ENCODE data around the gene ITM2C. TPM values are rescaled to one million over a fixed set of nuclear protein-coding genes. Genes with fewer than 3 reads are reported as not detected.

The ITM2C gene
- total RNA-seq, 2 experiments from 2014 or later: 25.4 to 26.8 TPM

DNA sequence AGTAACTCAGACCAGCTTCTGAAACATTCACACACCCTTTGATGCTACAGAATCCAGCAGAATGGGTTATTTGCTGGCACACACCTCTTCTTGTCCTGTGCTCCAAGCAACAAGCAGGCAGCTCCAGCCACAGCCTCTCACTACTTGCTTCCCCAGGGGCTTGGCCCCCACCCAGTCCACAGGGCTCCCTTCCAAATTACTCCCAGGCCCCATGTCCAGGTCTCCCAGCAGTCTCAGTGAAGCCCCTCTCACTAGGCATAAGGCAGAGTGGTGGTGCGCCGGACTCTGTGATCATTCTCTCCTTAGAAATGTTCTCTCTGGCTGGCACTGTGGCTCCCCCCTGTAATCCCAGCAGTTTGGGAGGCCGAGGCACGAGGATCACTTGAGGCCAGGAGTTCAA is 25.9 kb downstream of the ITM2C start:
- peaks cover 13% of the 10 kb centered on the region for H3K4me1 Mint-ChIP-seq
- H3K9me3 Mint-ChIP-seq: no peaks in the 10 kb centered on the region
- no peaks in the 10 kb centered on the region for H3K36me3 Mint-ChIP-seq (ENCODE audit: low read depth)
- ChIA-PET POLR2A (no interaction called here), CTCF (interaction anchor here (0.9 to 1.1 kb wide), 2 partner anchors 43 to 66 kb away, joined by 3 read pairs; no protein-coding TSS in a partner anchor)
- H3K27ac Mint-ChIP-seq: no peak overlapping the region
- H3K4me3 Mint-ChIP-seq: no peak overlapping the region
- DNase-seq: no peak
- H3K27me3 Mint-ChIP-seq: peaks cover 25% of the 10 kb centered on the region

DNA sequence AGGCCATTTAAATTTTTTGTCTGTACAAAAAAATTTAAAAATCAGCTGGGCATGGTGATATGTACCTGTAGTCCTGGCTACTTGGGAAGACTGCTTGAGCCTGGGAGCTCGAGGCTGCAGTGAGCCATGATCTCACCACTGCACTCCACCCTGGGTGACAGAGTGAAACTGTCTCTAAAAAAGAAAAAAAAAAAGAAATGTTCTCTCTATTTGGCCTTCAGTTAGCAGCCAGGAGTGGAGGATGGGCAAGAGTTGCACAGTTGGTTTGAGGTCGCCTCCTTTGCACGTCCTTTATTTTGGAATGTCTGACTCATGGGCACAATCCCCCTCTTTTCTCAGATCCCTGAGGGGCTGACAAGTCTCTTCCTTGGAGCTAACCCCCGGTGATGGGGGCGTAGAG is 26.3 kb downstream of the ITM2C start:
- Mint-ChIP-seq H3K4me3 (no peak overlapping the region), H3K27ac (no peak overlapping the region)

DNA sequence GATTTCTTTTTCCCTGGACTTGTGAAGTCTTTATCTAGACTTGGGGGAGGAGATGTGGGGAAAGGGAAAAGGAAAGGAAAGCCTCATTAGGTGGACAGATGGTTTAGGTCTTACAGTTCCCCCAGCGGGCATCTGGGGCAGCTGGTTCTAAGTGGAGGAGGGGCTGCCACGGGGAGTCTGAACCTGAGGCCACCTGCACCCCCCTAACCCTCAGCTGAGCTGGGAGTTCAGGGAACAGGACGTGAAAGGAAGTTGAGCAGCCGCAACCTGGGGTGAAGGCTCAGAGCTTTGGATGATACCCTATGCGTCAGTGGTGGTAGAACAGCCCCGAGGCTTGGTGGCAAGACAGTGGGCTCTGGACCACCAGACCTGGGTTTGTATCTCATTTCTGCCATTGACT is 26.8 kb downstream of the ITM2C start:
- no peaks in the 10 kb centered on the region for H3K9me3 Mint-ChIP-seq
- H3K27me3 Mint-ChIP-seq: peaks cover 26% of the 10 kb centered on the region
- DNase-seq: no peak
- H3K4me3 Mint-ChIP-seq: no peak overlapping the region
- no peaks in the 10 kb centered on the region for H3K36me3 Mint-ChIP-seq (ENCODE audit: low read depth)
- CTCF ChIA-PET: interaction anchor here (0.7 to 1.7 kb wide), 6 partner anchors 11 to 96 kb away, joined by 3 to 7 read pairs (median 3); no protein-coding TSS in a partner anchor
- POLR2A ChIA-PET: interaction anchor here (0.9 to 1.0 kb wide), 2 partner anchors 14 to 25 kb away, joined by 3 read pairs; no protein-coding TSS in a partner anchor
- H3K27ac Mint-ChIP-seq: no peak overlapping the region
- peaks cover 13% of the 10 kb centered on the region for H3K4me1 Mint-ChIP-seq

More for the DNA sequence above, 26.3 kb downstream of the ITM2C start:
- Mint-ChIP-seq H3K36me3 (ENCODE audit: low read depth) (no peaks in the 10 kb centered on the region), H3K4me1 (peaks cover 13% of the 10 kb centered on the region), H3K9me3 (no peaks in the 10 kb centered on the region), H3K27me3 (peaks cover 25% of the 10 kb centered on the region)
- POLR2A ChIA-PET: interaction anchor here (0.9 kb wide), 1 partner anchor 24 kb away, joined by 3 read pairs; no protein-coding TSS in a partner anchor
- CTCF ChIA-PET: interaction anchor here (0.7 to 1.6 kb wide), 5 partner anchors 21 to 97 kb away, joined by 3 to 4 read pairs (median 3); no protein-coding TSS in a partner anchor
- no peak for DNase-seq

DNA sequence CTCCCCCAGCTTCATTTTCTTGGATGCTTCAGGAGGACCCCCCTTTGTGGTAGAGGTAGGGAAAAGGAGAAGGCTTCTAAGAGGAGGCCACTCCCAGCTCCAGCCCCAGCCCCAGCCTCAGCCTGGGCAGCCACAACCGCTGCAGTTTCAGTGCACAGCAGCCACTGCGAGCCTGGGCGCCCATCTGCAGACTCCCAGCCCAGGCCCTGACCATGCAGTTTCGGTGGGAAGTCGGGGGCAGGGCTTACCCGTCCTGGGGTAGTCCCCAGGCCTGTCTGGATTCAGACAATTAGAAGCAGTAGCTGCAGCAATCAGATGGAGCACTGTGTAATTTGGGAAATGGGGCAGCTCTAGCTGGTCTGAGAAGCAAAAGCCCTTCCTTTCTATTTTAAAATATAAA is 28.6 kb downstream of the ITM2C start:
- DNase-seq: no peak
- H3K27me3 Mint-ChIP-seq: peaks cover 37% of the 10 kb centered on the region
- POLR2A ChIA-PET: interaction anchor here (1.0 to 1.1 kb wide), 2 partner anchors 70 to 94 kb away, joined by 3 read pairs; no protein-coding TSS in a partner anchor
- no peak overlapping the region for H3K27ac Mint-ChIP-seq
- H3K4me1 Mint-ChIP-seq: peaks cover 13% of the 10 kb centered on the region
- H3K4me3 Mint-ChIP-seq: no peak overlapping the region
- H3K9me3 Mint-ChIP-seq: no peaks in the 10 kb centered on the region
- no peaks in the 10 kb centered on the region for H3K36me3 Mint-ChIP-seq (ENCODE audit: low read depth)
- CTCF ChIA-PET: interaction anchor here (1.7 kb wide), 1 partner anchor 9 kb away, joined by 7 read pairs; no protein-coding TSS in a partner anchor

DNA sequence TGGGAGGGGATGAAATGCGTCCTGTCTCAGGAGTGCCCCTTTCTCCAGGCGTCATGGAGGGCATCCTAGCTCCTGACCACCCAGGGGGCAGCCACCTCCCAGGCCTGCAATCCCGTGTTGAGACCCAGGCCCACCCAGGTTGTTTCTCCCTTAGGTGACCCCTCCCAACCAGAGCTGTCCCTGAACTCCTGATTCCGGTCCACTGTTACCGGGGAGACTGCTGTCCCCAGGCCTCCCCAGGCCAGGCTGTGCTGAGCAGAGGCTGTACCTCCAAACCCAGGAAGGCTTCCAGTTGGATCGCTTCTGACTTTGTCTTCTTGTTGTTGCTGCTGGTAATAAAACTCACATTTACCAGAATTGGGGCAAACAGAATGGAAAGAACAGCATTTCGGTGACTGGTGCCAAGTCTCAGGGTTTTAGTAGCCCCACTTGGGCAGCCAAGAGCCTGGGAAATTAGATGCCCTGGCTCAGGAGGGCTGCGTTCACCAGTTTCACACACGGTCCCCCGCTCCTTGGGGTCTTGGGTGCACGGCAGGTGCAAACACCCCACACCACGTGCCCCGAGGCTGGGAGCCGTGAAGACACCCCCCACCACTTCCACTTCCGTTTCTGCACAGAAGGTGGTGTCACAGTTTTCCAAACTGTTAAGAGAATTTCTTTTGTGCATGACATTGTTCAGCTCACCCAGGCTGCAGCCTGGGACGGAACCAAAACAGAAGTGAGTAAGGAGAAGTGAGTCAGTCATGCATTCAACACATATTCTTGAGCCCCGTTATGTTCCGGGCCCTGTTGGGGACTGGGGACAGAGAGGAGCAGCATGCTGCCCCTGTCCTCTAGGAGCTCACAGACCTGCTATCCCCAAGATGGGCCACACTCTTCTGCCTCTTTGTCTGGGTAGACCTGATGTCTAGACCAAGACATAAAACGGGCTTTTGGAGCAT is 29.4 kb downstream of the ITM2C start:
- Mint-ChIP-seq H3K27me3 (peaks cover 35% of the 10 kb centered on the region), H3K4me3 (no peak overlapping the region), H3K27ac (no peak overlapping the region), H3K36me3 (ENCODE audit: low read depth) (no peaks in the 10 kb centered on the region), H3K4me1 (peaks cover 13% of the 10 kb centered on the region), H3K9me3 (no peaks in the 10 kb centered on the region)
- DNase-seq: no peak
- ChIA-PET POLR2A (interaction anchor here (1.1 kb wide), 1 partner anchor 94 kb away, joined by 3 read pairs; no protein-coding TSS in a partner anchor), CTCF (no interaction called here)

DNA sequence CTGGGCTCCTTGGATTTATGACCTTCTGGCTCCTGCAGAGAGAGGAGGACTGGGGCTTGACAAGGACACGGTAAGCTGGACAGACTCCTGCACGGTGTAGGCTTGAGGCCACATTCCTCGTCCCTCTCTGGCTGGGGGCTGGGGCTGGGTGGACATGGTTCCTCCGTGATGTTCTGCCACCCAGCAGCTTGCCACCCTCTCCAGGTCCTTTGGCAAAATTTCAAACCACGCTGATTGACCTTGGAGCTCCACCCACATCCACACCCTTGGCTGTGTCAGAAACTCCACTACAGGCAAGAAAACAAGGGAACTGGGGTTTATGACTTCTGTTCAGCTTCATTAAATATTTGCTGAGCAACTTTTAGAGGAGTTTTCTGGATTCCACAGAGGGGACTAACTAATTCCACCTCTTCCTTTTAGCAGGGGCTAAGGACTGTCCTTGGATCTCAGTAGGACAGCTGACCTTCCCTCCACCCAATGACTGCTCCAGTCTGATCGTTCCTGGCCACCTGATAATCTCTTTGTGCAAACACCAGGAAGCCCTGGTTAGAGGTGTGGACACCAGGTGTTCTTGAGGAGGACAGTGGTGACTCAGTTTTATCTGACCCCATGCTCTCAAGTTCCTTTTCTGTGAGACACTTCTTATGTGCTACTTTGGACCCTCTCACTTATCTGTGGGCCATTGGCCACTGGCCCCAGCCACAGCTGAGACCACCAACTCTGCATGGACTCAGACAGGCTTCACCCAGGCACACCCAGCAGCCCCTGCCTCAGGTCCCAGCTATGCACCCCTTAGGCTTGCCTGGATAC is 31.0 kb downstream of the ITM2C start:
- H3K4me1 Mint-ChIP-seq: peaks cover 24% of the 10 kb centered on the region
- CTCF ChIA-PET: interaction anchor here (11.5 kb wide), 1 partner anchor 89 kb away, joined by 230 read pairs; no protein-coding TSS in a partner anchor
- H3K4me3 Mint-ChIP-seq: no peak overlapping the region

DNA sequence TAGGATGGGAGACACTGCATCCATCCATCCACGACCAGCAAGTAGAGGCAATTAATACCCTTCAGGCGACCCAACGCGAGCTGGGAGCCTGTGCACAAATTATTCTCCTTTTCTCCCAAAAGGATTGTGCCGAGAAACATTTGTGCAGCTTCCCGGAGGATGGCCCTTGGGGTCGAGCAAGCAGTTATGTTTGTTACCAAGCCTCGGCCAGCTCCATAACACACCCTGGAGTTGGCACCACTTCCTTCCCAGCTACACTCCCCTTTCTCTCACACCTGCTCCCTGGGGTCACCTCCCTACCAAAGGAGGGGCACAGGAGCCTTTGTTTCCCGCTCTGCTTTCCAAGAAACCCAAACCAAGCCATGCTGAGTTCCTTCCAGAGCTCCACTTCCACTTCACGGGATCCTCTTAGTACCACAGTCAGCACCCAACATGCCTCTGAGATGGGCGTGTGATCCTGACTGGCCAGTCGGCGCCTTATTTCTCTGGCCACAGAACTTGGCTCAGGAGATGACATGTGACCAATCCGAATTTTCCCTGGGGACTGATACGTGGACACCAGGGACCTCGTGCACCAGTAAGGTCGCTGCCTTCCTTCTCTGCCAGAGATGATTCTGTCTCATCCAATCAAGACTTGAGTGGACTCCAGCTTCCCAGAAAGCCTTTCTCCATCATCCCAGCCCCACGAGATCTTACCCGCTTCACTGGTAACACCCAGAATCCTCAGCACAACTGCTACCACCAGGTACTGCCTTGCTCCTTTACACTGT is 31.8 kb downstream of the ITM2C start:
- CTCF ChIA-PET: interaction anchor here (1.8 to 11.5 kb wide), 2 partner anchors 72 to 88 kb away, joined by 8 to 230 read pairs; no protein-coding TSS in a partner anchor
- Mint-ChIP-seq H3K4me3 (no peak overlapping the region), H3K27me3 (peaks cover 38% of the 10 kb centered on the region), H3K27ac (no peak overlapping the region), H3K9me3 (no peaks in the 10 kb centered on the region), H3K4me1 (peaks cover 24% of the 10 kb centered on the region), H3K36me3 (ENCODE audit: low read depth) (no peaks in the 10 kb centered on the region)
- POLR2A ChIA-PET: interaction anchor here (1.5 to 1.6 kb wide), 2 partner anchors 12 to 88 kb away, joined by 4 to 5 read pairs; no protein-coding TSS in a partner anchor
- peak; percentile 12 for DNase-seq

More for the DNA sequence above, 31.0 kb downstream of the ITM2C start:
- no peak for DNase-seq
- peaks cover 37% of the 10 kb centered on the region for H3K27me3 Mint-ChIP-seq
- no peaks in the 10 kb centered on the region for H3K36me3 Mint-ChIP-seq (ENCODE audit: low read depth)
- H3K9me3 Mint-ChIP-seq: no peaks in the 10 kb centered on the region
- no peak overlapping the region for H3K27ac Mint-ChIP-seq
- POLR2A ChIA-PET: interaction anchor here (1.6 kb wide), 1 partner anchor 89 kb away, joined by 5 read pairs; no protein-coding TSS in a partner anchor

DNA sequence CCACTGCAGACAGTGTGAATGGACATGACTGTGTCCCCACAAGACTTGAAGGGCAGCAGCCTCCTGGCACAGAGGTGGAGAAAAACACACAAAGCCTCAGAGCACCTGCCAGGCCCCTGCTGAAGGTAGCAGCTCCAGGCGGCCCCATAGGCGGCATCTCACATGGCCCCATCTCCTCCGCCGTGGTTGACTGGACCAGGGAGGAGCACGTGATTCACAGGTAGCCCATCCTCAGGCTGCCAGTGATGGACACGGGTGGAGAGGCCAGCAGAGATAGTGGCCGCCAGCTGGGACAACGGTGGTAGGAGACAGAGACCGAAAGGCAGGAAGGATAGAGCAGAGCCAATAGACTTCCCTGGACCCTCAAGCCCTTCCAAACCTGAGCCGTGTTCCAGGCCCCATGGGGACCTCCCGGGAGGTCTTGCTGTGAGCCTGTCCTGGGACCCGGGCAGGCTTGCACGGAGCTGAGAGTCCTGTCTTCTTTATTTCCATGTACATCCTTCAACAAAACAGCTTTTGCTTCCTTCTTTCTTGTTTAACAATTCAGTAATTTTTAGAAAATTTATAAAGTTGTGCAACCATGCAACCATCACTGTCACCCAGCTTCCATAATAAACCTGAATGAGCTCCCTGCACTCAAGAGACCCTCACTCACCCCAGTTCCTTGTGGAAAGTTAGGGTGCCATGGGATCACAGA is 33.4 kb downstream of the ITM2C start:
- POLR2A ChIA-PET: interaction anchor here (1.2 kb wide), 1 partner anchor 27 kb away, joined by 4 read pairs; no protein-coding TSS in a partner anchor
- peaks cover 31% of the 10 kb centered on the region for H3K4me1 Mint-ChIP-seq

DNA sequence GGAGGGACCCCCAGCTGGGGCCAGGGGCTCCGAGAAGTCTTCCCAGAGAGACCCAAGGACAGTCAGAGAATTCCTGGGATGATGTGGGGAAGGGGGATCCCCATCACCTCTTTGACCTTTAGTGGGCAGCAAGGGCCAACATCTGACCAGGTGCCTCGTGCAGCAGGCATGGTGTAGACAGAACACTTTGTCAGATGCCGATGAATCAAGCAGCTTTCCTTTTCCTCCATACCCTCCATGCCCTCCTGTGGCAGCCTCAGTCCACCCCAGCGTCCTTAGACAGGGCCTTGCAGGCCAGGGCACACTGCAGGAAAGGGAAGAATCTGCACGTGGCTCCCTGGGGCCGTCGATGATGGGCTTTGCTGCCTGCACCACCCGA is 34.0 kb downstream of the ITM2C start:
- POLR2A ChIA-PET: interaction anchor here (1.2 kb wide), 1 partner anchor 27 kb away, joined by 4 read pairs; no protein-coding TSS in a partner anchor
- peaks cover 29% of the 10 kb centered on the region for H3K4me1 Mint-ChIP-seq
- H3K27me3 Mint-ChIP-seq: peaks cover 33% of the 10 kb centered on the region

More for the DNA sequence above, 33.4 kb downstream of the ITM2C start:
- Mint-ChIP-seq H3K9me3 (no peaks in the 10 kb centered on the region), H3K27me3 (peaks cover 32% of the 10 kb centered on the region), H3K4me3 (no peak overlapping the region), H3K36me3 (ENCODE audit: low read depth) (no peaks in the 10 kb centered on the region), H3K27ac (no peak overlapping the region)
- no peak for DNase-seq
- CTCF ChIA-PET: interaction anchor here (1.8 to 11.5 kb wide), 2 partner anchors 74 to 87 kb away, joined by 8 to 230 read pairs; no protein-coding TSS in a partner anchor

DNA sequence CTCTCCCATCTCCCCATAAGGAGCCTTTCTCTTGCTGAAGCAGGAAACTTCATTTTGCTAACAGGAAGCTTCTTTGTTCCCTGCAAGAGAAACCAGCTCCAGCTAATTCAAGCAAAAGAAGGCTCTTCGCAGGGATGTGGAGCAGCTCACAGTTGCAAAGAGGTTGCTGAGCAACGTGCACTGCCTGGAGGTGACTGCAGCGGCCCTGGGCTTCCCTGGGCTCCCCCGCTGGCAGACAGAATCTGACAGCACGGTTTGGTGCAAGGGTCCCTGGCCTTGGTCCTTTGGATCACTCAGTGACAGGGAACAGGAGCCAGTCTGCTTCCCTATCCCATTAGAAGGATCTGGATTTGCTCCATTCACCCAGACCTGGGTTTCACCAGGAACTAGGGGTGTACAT is 34.5 kb downstream of the ITM2C start:
- no peaks in the 10 kb centered on the region for H3K36me3 Mint-ChIP-seq (ENCODE audit: low read depth)
- H3K27ac Mint-ChIP-seq: no peak overlapping the region
- POLR2A ChIA-PET: interaction anchor here (1.2 kb wide), 1 partner anchor 86 kb away, joined by 3 read pairs; no protein-coding TSS in a partner anchor
- peaks cover 26% of the 10 kb centered on the region for H3K4me1 Mint-ChIP-seq
- no peaks in the 10 kb centered on the region for H3K9me3 Mint-ChIP-seq
- CTCF ChIA-PET: interaction anchor here (1.0 to 11.5 kb wide), 2 partner anchors 45 to 86 kb away, joined by 4 to 230 read pairs; no protein-coding TSS in a partner anchor
- H3K4me3 Mint-ChIP-seq: no peak overlapping the region
- peaks cover 33% of the 10 kb centered on the region for H3K27me3 Mint-ChIP-seq
- DNase-seq: peak; percentile 13

More for the DNA sequence above, 34.0 kb downstream of the ITM2C start:
- H3K27ac Mint-ChIP-seq: no peak overlapping the region
- DNase-seq: peak; percentile 11
- no peaks in the 10 kb centered on the region for H3K9me3 Mint-ChIP-seq
- H3K4me3 Mint-ChIP-seq: no peak overlapping the region
- no peaks in the 10 kb centered on the region for H3K36me3 Mint-ChIP-seq (ENCODE audit: low read depth)
- CTCF ChIA-PET: interaction anchor here (1.0 to 11.5 kb wide), 3 partner anchors 45 to 86 kb away, joined by 4 to 230 read pairs (median 8); no protein-coding TSS in a partner anchor

DNA sequence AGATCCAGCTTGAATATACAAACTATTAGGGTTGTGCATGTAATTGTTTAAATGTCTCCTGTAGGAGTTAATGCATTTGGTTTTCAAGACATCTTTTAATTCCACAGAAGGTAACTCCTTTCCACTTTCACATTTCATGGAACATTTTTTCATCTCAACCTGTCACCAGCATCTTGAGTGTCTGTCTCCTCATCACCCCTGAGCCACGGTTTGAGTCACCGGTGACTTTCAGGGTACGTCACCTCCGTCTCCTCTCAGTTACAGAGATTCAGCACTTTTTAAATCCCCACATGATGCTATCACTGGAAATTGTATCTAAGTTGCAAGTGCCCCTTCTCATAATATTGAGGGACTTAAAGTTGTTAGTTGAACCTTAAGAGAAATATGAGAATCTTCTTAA is 35.0 kb downstream of the ITM2C start:
- H3K9me3 Mint-ChIP-seq: no peaks in the 10 kb centered on the region
- H3K4me3 Mint-ChIP-seq: no peak overlapping the region
- peak; percentile 48 for DNase-seq
- peaks cover 23% of the 10 kb centered on the region for H3K4me1 Mint-ChIP-seq
- CTCF ChIA-PET: interaction anchor here (1.0 to 11.5 kb wide), 2 partner anchors 46 to 85 kb away, joined by 4 to 230 read pairs; no protein-coding TSS in a partner anchor
- H3K36me3 Mint-ChIP-seq (ENCODE audit: low read depth): no peaks in the 10 kb centered on the region
- H3K27me3 Mint-ChIP-seq: peaks cover 30% of the 10 kb centered on the region
- POLR2A ChIA-PET: interaction anchor here (1.2 to 1.3 kb wide), 2 partner anchors 25 to 86 kb away, joined by 3 to 4 read pairs; partner anchors contain the start of gene GPR55
- H3K27ac Mint-ChIP-seq: peak overlapping the region; percentile 21
